ENCODE results near the gene KRT78.
"Not testable (repeated sequence)": the region's sequence is repeated elsewhere in the genome, so short reads cannot be mapped to it uniquely, and the experiment has no call there.

Gene KRT78

DNA sequence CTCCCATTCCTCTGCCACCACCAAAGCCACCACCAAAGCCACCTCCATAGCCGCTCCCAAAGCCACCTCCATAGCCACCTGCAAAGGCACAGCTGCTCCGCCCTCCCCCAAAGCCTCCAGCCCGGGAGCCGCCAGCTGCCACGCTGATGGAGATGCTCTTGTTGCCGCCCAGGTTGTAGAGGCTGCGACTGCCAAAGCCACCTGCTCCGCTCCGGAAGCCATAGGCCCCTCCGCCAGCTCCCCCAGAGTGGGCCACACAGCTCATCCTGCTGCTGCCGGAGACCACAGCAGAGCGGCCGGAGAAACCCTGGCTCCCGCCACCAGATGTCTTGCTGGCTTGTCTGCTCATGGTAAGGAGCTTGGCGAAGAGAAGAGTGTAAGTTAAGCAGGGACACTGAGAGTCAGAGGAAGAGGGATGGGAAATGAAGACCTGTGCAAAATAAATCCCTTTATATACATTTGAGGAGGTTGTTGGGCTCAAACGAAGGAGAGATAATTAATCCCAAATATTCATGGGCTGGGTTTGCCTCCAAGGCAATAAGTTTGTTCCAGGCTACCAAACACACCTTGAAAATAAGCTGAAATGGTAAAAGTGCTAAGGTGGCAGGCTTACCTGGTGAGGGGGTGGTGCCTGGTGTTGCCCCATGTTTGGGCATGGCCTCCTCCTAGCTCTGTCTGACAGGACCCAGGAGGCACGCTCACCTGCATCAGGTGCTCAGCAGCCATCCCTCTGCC, 52.9 kb downstream of the KRT78 start, which contains the start of gene KRT3:
Gene KRT3, minus strand, starts transcription at position 424 of the 735 bp plus-strand sequence. Its CDS starts 75 bp downstream, at position 349.
- DNase-seq = no peak

DNA sequence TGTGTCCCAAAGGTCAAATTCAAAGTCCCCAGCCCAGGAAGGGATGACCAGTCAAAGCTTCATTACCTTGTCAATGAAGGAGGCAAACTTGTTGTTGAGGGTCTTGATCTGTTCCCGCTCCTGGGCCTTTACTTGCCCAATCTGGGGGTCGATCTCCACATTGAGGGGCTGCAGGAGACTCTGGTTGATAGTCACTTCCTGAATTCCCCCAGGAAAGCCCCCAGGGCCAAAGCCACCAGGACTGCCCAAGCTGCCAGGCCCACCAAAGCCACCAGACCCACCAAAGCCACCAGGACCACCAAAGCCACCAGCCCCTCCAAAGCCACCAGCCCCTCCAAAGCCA, 53.5 kb downstream of the KRT78 start:
- not testable (repeated sequence) for DNase-seq

DNA sequence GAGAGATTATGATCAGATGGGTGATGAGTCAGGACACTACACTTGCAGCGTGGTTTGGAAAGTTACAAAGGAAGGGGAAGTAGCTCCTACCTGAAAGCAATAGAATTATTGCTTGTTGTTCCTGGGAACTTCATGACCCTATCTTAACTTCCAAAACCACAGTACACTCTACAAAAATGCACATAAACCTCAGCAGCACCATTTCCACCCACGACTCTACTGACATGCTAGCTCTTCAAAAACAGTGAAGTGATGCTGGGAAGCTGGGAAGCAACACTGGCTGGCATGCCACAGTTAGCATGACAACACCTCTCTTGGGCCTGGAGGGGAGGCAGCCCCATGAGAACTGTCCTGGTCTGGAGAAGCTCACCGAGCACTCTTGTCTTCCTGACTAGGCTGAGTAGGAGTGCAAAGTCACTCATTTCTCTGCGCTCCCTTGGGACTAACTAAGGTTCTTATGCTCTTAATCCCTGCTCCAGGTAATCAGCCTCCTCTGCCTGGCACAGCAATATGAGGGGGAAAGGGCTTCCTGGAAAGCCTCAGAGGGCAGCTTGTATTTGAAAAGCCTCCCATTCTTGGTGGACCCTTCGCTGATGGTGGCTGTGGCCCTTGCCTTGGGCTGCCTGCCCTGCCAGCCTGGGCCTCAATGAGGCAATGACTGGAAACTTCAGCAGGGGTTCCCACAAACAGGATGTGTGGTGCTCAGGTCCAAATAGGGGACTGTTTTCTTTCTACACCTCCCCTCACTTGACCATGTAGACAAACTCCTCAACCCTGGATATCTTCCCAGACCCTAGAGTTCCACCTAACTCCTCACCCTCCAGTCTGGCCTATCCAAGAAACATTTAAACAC, 54.1 kb downstream of the KRT78 start:
- peak in 1 of 5 experiments; percentile 45 for DNase-seq

DNA sequence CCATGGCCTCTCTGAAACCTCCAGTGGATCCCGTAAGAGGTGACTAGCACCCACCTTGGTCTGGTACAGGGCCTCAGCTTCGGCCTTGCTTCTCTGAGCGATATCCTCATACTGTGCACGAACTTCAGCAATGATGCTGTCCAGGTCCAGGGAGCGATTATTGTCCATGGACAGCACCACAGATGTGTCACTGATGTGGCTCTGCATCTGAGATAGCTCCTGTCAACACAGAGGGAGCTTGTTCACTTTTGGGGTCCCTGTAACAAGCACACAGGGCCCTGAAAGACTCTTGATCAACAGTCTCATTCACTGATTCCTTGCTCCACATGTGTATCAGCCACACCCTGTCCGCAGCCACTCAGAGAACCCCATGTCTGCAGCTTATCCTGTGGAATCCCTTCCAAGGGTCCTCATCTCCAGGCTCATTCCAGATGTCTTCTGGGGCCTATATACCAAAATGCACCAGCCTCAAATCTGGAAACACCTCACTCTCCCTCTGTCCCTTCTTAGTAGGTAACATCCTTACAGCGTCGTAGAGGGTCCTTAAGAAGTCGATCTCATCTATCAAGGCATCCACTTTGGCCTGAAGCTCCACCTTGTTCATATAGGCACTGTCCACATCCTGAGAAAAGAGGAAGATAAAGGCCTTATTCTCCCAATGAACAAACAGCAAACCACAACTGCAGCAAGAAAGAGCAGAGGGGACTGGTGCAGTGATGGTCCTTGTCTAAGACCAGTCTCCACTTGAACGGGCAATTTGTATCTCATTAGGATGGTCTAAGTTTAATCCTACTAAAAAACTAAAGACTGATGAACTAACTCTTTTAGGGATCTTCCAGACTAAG, 56.4 kb downstream of the KRT78 start:
- no peak for DNase-seq

DNA sequence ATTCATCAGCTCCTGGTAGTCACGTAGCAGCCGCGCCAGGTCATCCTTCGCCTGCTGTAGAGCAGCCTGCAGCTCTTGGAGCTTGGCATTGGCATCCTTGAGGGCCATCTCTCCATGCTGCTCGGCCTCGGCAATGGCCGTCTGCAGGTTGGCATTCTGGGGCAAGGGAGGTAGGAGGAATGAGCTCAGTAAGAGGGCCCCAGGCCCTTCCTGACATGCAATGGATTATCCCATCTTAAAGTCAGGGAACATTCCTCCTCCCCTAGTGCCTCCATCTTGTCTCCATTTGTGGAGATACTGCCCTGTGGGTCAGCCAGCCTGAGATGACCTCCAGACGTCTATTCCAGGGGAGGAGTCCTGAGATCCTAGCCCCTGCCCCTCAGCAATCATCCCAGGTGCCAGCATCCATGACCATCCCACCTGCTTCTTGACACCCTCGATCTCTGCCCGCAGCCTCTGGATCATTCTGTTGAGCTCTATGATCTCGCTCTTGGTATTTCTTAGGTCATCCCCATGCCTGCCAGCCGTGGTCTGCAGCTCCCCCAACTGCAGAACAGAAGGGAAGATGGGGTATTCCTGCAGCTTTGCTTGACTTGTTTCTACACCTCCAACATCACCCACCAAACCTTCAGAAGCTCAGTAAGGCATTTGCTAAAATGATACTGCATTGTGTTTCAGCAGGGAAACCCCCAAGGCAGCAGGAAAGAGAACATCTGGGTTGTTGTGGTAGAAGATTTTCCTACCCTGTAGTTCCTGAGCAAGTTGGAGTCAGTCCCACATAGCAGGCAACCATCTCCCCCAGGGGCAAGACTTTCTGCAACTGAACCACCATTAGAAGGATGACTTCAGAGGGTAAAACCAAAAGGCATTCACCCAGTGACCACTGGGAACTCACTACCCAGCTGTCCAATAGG, 57.3 kb downstream of the KRT78 start:
- DNase-seq = no peak

DNA sequence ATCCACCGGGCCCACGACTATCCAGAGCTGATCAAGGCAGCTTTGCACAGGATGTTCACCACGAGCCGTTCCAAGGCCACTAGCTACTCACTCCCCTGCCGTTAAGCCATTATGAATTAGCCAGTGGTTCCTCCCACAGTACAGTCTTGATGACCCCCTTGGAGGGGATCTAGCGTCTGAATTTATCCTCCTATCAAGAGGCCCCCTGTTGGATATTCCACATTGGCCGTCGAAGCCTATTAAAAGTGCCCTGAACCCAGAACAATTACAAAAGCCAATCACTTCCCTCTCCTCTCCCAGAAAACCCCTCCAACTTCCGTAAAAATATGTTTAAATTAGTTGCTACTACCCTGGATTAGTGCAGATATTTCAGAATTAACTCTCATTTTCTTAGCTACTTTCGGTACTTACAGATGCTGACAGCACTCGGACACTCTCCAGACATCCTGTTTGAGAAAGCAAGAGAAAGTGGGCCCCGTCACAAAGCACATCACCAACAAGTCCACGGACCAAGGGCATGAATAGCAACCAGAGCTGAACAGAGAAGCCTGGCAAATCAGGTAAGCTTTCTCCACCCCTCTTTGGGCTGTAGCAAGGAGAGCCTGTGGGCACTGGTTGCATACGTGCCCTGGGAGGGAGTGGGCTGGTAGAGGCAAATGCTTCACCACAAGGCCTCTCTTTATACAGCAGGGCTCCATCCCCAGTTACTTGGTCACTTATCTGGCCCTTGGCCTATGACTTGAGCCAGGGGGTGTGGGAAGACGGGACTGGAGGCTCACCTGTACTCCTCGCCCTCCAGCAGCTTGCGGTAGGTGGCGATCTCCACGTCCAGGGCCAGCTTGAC, 58.1 kb downstream of the KRT78 start:
- DNase-seq = no peak

DNA sequence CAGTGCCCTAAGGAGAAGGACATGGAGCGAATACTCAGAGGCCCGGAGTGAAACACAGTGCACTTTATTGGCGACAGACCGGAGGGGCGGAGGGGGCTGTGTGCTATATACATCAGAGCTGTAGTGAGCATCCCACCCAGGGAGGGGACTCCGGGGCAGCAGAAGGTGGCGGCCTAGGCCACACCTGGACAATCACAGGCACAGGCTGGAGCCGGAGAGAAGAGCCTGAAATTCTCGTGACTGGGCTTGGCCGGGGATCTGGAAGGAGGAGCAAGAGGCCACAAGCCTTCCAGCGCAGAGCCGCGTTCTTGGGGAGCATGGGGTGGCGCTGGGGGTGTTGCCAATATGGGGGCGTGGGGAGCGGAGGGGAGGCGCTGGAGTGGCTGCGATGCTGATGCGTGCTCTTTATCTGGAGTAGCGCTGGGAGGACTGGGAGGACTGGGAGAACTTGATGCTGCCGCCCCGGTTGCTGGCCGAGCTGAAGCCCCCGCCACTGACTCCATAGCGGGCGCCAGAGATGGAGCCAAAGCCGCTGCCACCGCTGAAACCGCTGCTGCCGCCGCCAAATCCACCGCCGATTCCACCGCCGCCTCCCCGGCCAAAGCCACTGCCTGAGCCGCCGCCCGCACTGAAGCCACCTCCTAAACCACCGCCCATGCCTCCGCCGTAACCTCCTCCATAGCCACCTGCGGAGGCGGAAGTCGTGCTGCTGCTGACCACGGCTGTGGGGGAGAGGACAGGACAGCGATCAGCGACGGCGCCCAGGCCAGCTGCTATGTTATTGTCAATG, 59.0 kb downstream of the KRT78 start:
- peak in 1 of 5 experiments; percentile 34 for DNase-seq

DNA sequence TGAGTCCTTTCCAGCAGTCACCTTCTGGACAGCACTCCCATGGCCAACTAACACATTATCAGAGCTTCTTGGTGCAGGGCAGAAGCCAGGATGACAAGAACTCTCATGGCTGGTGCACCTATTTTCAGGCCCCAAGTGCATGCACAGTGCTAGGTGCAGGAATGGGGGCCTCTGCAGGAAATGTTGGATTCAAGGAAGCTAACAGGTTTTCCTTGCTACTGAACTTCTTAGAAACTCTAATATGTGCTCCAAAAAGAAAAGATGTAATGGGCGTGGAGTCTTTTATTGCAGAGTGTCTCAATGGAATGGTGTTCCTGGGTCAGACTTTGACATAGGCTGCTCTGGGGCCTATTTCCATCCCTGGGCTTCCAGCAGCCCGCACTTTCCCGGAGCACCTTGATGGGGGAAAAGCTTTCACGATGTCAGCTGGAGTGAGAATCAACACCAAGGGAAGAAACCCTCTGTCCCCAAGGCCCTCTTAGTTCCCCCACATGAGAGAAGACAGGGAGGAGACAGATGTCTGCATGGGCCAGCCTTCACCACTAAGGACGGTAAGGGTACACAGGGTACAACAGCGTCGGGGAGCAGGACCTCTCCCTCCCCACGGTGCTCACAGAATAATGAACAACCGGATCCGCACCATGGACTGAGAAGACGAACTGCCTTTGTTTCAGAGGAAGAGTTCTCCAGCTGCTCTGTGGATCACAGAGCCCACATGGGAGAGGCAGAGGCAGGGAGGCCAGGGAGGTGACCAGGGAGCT, 59.7 kb downstream of the KRT78 start:
- no peak for DNase-seq

DNA sequence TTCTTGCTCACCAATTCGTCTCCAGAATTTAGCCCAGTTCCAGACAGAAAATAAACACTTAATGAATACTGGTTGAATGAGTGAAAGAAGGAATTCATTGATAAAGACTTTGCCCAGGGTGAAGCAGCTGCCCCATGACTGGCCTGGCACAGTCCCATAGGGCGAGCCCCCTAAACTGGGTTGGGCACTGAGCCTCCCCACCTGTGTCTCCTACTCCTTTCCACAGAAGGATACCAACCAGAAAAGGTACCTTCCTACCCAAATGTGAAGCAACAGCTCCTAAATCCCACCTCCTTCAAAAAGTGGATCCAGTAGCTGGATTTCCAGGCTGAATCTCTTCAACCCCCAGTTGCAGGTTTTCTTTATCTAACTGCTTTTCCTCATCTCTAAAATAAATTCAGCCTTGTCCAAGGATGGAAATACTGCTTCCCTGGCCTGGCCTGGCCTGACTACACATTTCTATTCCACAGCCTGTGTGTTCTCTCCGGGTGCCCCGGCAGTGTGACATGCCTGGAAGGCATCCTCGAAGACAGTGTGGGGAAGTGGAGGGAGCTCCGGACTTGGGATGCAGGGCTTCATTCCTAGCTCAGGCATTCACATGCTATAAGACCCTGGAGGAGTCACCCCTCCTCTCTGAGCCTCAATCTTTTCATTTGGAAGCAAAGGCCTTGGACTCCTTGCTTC, 60.5 kb downstream of the KRT78 start:
- no peak for DNase-seq
